Stimulated activated naive CD4-positive, alpha-beta T cell treated with Interleukin-2 at 50 U/mL for 16 hours (primary cell): ENCODE results near the gene DIP2C.

ENCODE experiments used
- DNase-seq: peaks from one replicate; lab custom pipeline; 2025; lab: John Stamatoyannopoulos, UW

Gene DIP2C

DNA sequence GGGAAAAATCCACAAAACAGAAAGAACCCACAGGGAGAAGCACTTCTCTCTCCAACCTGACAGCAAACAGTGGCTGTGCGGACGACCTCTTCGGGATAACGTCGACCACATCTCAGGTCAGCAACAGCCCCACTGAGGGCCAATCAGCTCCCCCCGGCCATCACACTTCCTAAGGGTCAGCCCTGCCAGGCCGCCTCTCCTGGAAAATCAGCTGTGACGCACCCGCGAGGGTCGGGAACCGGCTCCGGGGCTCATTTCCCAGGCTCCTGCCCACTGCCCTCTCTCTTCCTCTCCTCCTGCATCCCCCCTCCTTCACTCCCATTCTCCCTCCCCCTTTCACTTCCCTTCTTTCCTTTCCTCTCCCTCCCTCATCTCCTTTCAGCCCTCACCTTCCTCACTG lies 118.3 kb downstream of the DIP2C start:
- no peak for DNase-seq

DNA sequence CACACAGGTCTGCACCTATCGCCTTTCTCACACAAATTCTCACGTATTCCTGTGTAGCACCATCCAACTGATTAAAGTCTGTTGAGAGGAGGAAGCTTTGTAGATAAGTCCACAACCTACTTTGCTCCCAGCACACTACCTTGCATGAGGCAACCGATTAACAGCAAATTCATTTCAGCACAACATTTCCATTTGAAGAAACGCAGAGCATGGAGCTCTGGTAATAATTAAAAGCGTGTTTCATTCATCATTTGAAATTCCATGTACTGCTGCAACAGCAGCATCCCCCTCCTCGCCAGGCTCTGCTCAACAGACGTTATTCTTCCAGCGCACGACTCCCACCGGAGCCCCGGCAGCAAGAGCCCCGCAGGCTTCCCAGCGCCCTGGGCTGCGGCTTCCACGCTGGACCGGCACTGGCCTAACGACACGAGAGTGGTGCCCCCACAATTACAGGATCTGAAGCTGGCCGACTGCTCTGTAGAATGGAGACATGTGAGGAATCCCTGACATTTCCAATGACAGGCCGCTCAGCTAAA lies 118.8 kb downstream of the DIP2C start:
- DNase-seq = no peak

GRCh38 chr10:569961-570627 lies 119.4 kb downstream of the DIP2C start:
- no peak for DNase-seq

DNA sequence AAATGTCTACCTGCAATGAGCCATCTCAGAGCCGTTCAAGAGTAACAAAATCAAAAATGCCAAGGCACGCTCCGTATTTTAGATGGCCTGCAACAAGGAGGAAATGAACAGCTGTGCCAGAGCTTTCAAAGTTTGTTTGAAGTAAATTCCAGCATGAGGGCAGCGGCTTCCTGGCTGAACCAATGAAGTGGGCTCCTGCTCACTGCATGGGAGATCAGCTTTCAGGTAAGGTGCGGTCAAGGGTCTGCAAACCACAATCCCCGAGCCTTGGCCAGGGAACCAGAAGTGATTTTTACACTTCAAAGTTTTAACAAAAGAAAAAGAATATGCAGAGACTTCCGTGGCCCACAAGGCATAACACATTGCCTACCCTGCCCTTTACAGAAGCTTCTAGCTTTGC lies 120.6 kb downstream of the DIP2C start:
- DNase-seq = no peak

DNA sequence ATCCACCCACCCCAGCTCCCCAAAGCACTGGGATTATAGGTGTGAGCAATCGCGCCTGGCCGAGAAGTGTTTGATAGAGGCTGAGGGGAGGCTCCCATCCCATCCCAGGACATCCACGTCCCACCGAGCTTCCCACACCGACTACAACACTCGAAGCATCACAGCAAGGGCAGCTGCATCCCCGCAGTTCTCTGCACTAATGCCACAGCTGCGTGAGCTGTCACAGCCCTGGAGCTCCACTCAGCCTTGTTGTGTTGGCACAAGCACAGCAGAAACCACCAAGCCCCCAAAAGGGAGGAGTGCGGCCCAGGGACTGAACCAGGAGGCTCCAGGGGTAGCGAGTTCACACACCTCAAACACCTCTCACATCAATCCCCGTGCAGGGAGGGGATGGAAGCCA lies 121.6 kb downstream of the DIP2C start:
- DNase-seq = no peak

- DNase-seq = no peak
These were observed 123.1 kb downstream of the DIP2C start for GRCh38 chr10:566241-566885.

- DNase-seq = no peak
These were observed 123.8 kb downstream of the DIP2C start for GRCh38 chr10:565676-566075.

DNA sequence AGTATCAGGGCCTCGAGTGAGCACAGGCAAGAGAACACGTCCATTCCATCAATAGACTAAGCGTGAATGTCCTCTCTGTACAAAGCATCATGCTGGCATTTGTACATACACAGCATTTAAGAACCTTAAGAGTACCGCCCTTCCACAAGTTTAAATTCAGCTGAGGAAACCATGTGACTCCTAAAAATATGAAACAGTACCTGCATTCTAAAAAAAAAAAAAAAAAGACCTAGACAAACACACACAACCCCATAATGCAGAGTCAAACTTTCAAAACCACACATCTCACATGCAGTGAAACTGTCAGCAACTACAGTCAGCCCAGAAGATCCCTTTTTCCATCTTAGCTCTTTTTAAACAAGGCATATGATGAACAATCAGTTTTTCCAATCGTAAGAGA lies 124.3 kb downstream of the DIP2C start:
- DNase-seq = no peak

GRCh38 chr10:563827-564226 lies 125.6 kb downstream of the DIP2C start:
- no peak for DNase-seq

GRCh38 chr10:562142-562541 lies 127.3 kb downstream of the DIP2C start:
- no peak for DNase-seq

GRCh38 chr10:561721-562120 lies 127.7 kb downstream of the DIP2C start:
- DNase-seq = no peak

DNA sequence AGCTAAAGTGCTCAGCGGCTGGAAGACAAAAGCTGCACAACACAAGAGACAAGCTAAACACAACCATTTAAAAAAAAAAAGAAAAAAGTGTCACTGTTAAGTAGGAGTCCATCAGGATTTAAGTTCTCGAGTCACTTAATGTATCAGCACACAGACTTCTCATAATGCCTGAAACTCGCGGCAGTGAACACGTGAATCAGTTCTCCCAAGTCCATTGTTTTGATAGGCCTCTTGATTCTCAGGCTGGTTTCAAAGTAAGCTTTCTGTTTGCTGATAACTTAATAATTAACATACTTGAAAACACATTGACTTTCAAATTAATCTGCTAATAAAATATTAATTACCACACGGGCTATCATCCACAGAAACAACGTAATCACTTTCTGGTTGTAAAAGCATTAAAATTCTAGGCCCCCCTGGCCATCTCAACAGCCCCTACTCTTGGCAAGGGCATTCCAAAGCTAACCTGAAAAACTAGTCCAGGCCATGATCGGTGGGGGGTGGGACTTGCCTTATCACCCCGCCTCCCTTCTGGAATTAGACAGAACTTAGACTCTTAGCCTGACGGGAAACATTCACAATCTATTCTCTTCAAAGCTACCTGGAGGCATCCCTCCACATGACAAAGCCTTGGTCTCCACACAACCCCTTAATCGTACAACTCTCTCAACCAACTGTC lies 129.0 kb downstream of the DIP2C start:
- no peak for DNase-seq

DNA sequence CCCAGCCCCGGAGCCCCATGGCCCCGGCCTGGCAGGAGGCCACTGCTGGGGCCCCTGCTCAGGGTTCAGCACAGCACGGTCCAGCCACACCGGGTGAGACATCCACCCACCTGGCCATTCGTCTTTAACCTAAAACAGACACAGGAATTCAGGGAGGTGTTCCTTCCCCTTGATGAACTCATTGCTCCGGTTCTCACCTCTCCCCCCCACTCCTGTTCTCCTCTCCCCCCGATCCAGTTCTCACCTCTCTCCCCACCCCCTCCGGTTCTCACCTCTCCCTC lies 129.8 kb downstream of the DIP2C start:
- DNase-seq = no peak

DNA sequence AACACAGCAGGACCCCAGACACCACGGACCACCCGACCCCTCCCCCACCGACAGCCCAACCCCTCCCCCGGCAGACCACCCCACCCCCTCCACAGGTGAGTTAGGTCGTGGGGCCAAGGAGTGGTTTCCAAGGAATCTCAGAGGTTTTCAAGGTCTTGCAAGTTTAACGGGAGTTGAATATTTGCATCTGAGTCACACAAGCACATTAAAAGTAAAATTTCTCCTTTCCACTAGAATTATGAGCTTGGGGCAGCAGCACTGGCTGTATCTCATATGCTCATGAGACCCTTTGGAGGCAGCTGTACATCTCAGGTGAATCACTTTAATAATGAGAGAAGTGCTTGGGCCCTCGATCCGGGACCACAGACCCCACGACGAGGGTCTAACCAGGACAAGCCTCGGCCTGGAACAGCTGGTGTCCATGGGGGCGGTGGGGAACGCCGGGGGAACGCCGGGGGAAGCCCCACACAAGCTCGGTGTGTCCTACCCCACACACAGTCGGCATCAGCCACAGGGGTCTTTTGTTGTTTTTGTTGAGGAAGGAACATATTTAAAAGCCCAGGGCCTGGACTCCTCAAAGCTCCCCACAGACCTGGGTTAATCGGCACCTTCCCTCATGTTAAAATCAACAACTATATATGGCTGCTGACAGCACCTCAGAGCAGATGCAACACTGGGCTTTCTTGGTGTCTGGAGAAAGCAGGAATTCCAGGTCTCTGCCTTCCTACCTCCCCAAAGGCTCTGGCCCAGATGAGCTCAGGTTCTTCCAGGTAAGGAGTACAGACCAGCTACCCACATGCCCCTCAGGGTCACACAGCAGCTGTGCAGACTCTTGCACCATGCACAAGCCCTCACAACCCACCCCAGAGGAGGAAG lies 130.3 kb downstream of the DIP2C start:
- no peak for DNase-seq

DNA sequence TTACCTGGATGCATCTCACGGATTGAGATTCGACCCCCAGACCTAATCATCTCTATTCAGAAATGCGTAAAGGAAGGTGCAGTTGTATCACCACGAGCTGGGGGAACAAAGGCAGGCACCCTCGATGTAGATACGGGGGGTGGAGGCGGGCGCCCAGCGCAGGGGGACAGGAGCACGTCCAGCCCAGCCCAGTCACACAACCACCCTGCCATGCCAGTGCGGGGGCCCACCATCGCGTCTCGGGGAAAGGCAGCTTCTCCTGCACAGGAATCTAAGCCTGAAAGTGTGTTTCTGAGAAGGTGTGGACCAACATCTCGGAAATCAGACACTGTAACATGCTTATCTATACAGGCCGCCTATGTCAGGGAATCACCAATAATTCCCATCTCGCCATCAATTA lies 131.1 kb downstream of the DIP2C start:
- DNase-seq = no peak

DNA sequence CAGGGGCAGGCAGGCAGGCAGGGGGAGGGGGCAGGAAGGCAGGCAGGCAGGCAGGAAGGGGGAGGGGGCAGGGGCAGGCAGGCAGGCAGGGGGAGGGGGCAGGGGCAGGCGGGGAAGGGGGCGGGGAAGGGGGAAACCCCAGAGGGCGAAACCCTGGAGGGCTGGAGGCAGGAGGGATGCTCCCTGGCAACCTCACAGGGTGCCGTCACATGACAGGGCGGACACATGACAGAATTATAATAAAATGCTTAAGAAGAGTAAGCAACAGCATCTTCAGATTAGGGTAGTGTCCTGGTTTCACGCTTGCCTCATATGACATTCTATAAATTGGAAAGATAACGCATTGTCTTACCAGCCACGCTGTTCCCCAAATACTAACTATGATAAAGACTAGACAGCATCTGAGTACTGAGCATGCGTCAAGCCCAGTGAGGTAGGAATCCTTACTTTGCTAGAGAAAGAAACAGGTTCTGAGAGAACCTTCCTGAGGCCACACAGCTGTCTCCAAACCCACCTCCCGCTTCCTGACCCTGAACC lies 131.6 kb downstream of the DIP2C start:
- no peak for DNase-seq

- no peak for DNase-seq
These were observed 132.4 kb downstream of the DIP2C start for GRCh38 chr10:556971-557637.

- DNase-seq = no peak
These were observed 133.7 kb downstream of the DIP2C start for GRCh38 chr10:555682-556350.

- no peak for DNase-seq
These were observed 134.2 kb downstream of the DIP2C start for GRCh38 chr10:555281-555680.

DNA sequence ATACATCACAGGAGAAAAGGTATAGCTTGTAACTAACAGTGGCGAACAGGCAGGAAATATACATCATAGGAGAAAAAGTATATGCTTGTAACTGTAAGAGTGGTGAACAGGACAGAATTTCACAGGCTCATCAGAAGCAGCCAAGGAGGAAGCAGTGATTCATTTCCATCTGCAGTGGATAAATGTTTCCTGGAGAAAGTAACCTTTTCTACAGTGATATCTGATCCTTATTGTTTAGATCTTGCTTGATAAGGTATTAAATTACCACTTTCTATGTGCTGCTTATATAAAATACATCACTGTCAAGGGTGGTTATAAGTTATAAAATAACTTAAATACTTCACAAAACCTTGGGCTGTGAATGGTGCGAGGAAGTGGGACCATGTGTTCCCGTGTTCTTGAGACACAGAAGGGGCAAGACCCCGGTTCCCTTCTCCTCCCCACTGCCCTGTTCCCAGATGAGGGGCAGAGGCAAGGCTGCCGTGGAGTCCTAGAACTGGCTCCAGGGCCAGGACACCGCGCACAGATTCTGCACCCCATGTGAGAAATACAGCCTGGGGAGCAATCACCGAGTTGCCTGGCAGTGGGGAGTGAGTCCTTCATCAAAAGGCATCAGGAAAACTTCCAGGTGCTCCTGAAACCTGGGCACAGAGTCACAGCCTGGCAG lies 135.2 kb downstream of the DIP2C start:
- DNase-seq = no peak

- DNase-seq = no peak
These were observed 136.2 kb downstream of the DIP2C start for GRCh38 chr10:553233-553632.
